SIG-M5 treated with dmso at 0.1 percent for 504 hours (cell line): Measurements from ENCODE around the gene HJURP.

Source experiments
- DNase-seq: peaks from one replicate; lab custom pipeline; 2025; ENCODE audit not compliant: unreplicated experiment; lab: John Stamatoyannopoulos, UW

HJURP gene

DNA sequence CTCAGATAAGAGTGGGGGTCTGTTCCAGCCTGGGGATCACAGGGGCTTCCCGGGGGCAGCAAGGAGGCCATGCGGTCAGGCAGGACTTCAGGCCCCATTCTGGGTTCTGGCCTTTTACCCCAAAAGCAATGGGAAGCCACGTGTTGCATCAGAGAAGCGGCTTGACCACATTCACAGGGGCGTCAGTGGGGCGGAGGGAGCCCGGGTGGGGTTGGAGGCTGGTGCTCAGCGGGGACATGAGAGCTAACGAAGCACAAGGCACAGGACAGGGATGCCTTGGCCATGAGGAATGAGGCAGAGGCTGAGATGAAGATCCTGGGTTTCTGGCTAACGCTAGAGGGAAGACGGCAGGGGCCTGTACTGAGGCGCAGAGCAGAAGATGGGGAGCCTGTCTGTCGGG, 6.1 kb downstream of the HJURP start:
- DNase-seq: no peak

DNA sequence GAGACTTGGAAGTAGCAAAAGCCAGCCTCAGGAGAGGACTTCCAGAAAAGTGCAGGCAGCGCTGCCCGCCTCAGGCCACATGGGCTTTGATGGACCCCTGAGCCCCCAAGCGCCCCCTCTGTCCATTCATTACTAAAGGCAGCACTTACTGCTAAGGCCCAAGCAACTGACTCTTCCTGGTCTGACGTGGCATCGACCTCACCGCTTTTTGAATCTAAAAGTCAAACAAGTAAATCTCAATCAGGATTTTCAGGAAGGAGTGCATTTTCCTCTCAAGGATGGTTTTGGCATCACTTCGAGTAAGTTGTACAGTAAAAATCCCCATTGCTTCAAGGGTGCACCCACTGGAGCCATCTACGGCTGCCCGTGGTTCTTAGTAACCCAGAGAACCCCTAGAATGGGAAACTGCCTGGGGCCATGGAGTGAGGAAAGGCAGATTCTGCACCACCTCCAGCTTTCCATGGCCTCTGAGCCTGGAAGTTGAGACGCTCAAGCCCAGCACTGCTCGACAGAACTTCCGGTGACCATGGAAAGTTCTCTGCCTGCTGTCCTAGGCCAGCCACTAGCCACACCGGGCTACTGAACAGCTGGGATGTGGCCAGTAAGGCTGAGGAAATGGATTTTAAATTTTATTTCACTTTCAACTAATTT, 7.0 kb downstream of the HJURP start:
- no peak for DNase-seq

DNA sequence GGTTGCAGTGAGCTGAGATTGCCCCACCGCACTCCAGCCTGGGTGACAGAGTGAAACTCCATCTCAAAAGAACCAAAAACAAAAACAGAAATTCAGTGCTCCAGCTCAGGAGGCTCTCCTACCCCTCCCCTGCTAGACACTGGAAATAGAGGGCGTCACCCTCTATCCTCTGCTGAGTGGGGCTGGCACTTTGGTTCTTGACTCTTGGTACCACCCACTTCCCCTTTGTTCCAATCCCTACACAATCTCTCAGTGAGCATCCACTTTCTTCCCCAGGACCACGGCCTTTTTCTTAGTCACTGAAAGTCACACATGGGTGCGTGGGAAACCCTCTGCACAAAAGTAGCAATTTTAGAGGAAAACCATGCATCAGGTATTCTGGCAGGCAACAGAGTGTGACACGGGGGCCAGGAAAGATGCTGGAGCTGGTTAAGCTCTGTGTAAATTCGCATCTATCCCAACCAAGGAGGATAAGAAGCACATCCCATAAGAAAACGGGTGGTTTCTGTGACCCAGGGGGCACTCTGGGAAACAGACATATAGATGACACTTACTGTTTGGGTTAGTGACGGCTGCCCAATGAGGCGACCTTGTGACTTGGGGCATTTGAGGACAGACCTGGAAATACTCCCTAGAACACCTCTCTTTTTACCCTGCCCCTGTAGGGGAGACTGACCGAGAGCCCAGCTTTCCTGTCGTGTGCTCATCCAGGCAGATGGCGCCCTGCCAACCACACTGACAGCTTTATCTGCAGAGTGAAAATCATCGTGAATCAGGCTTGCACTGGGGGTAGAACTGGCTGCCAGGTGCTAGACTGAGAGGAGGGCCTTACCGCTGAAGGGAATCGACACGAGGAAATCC, 7.7 kb downstream of the HJURP start:
- no peak for DNase-seq

DNA sequence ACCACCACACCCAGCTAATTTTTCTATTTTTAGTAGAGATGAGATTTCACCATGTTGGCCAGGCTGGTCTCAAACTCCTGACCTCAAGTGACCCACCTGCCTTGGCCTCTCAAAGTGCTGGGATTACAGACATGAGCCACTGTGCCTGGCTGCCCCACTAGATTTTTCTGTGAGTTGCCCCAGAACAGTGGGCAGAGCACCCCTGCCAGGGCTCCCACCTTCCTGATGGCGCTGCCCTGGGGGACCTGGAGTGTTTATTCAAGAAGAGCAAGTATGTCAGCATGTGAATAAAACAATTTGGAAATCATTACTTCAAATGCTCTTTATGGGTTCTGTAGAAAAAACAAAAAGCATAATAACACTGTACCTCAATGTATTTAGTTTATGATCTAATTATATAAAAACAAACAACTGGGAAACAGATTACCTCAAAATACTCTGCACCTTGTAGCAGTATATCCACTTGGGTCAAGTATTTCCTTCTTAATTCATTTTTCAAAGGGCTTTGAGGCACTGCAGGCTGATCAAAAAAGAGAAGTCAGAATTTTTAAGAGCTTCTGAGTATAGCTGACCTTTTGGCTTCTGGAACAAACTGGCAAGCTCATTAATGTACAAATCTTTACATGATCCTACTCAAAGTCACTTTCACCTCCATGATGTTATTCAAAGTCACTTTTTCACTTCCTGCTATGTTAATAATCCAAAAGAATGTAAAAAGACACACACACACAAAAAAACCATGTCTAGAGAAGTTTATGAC, 8.9 kb downstream of the HJURP start:
- DNase-seq: no peak

DNA sequence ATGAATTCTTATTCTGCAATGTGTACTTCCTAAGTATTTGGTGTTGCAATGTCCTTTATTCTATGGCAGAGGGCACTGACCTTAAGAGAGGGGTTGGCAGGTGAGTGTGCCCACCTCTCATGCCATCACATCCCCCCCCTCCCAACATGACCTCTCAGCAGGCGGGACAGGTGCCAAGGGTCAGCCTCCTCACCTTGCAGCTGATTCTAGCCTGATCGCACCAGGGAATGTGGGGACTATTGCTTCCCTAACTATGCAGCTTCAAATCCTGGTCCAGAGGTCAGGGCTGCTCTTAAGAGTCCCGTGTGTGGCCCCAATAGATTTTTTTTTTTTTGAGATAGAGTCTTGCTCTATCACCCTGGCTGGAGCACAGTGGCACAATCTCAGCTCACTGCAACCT, 9.5 kb downstream of the HJURP start:
- no peak for DNase-seq

DNA sequence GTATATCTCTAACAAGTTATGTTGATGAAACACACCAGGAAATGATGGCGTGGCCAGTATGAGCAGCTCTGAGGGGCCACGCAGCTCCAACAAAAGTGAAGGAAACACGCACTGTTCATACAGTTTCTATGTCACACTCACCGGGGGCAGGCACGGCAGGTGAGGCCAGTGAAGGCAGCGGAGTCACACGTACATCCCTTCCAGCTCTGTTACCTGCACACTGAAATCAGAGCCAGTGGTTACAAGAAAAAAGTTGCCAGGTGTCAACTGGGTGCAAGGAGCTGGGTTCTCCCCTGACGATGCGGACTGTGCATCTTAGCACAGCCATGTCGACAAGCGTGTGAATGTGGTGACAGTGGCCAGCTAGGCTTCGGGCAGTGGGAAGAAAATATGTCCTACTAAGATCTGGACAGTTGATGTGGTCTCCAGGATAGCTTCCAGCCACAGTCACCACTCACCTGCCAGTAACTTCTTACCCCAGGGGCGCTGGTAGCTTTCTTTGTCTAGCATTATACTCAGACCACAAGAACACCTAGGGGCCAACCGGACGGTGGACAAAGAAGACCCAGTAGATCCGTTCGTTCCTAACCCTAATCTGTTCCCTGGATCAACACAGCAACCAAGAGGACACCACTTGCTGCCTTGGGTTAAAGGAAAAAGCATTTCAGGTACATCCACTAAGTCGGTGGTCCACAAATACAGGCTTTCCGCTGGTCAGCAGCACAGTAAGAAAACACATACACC, 10.1 kb downstream of the HJURP start:
- no peak for DNase-seq

DNA sequence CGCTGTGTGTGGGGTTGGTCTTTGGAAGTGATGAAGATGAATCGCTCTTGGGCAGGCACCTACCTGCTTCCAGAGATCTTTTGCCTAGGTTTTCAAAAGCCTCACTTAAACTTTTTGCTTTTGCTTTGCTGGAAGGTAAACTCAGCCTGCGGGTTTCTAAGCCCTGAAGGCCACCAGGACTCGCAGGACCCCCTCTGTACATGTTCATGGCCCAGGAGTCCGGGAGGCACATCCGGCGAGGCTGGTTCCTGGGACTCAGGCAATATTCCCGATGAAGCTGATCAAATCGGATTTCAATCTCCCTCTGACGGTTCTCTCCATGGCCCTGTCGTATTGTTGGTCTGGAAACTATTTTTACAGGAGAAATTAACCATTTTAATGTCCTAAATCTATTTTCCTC, 13.2 kb downstream of the HJURP start:
- no peak for DNase-seq

DNA sequence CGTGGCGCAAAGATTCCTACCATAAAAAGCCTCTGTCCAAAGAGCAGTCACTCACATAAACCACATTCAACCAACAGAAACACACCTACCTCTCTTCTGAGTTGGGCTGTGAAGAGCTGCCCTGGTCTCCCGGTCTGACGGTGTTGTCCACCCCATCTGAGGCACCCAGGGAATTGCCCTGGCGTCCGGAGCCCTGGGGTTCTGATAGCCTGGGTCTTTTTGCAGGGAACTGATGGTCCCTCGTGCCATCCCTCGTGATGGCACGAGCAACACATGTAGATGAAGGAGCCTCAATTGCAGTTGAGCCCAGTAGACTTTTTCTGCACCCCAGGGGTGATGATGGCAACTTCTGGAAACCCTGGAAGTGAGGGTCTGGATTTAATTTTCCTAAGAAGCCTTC, 13.8 kb downstream of the HJURP start:
- DNase-seq: no peak

DNA sequence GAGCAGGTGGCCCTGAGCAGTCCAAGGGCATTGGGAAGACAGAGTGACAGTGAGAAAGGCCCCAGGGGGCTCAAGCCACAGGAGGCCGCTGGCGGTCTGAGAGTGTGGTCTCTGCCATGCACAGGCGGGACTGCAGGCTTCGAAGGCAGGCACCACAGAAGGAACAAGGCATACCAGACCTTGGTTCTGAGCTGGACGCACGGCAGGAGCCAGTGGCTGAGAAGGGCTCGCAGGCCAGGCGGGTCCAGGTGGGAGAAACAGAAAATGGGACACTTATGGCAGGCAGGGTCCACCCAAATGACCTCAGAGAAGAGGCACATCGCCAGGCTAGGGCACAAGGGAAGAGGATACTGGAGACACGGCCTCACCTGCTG, 14.9 kb downstream of the HJURP start:
- no peak for DNase-seq

DNA sequence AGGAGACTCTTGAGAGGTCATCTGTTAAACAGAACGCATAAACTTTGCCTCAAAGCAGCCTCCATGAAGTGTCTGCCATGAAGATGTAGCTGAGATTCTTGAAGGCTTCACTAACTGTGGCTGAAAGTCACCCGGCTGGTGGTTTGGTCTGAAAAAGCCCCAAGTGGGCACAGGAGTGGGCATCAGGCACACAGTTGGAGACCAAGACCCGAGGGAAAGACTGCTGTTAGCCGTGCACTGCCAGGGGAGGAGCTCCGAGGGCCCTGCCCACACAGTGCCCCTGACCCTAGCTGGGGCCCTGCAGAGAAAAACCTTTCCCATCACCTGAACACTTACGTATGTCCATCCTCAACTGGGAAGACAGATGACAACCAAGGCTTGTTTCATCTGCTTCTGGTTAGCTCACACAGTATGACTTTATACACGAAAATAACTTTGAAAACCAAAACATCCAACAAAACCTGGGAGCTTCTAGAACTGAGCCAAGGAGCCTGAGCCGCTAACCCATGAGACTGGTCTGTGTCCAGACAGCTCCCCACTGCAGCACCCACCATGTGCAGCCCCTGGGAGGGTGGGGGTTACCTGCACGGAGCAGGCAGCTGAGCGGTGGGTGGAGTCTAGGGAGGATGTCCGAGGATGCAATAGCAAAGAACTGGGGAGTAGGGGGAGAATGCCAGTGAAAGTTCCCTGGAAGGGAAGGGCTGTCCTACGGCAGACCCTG, 15.4 kb downstream of the HJURP start:
- no peak for DNase-seq

DNA sequence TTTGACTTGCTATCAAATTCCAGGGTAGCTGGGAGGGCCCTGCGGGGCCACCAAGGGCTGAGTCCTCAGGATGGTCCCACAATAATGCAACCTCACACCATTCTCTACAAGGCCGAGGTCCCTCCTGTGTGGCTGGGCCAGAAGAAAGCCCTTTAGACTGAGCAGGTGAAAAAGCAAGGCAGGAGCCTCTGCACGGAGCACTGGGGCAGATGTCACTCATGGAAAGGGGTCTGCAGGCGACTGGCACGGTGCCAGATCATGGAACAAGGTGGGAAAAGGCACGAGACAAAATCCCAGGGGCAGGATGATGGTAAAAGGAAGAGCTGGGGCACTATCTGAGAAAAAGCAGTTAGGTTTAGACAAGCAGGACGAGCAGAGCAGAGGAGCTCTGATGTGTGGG, 16.1 kb downstream of the HJURP start:
- no peak for DNase-seq

DNA sequence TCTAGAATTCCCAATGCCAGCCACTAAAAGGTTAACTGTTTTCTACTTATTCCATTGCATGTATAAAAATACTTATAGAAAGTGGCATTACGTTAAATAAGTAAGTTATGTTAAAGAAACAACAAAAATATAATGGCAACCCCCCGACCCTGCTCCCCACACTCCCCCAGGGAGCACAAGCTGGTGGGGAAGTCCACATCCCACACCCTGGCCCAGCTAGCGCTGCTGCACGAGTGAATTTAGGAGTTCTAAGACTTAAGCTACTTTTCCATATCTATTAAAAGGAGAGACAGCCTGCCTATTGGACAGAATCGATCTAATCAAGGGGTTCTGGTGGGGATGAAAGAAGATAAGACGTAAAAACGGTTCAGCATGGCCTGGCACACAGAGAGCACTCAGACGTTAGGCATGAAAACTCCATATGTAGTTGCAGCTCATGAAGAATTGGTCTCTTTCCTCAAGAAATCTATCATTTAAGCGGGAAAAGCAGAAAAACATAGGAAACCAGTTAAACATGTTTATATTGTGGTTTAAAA, 16.6 kb downstream of the HJURP start:
- no peak for DNase-seq

DNA sequence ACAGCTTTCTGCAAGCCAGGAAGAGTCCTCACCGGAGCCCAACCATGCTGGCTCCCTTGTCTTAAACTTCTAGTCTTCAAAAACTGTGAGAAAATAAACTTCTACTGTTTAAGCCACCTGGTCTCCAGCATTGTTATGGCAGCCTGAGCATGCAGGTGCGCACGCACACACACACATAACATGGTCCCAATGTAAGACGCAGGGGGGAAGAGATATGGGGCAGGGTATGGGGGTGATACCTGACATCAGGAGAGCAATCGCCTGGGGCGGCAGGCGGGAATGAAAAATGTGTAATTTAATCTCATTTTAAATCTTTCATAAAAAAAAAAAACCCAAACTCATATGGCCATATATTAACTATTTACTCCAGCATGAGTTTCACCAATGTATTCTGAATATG, 18.0 kb downstream of the HJURP start:
- DNase-seq: no peak

DNA sequence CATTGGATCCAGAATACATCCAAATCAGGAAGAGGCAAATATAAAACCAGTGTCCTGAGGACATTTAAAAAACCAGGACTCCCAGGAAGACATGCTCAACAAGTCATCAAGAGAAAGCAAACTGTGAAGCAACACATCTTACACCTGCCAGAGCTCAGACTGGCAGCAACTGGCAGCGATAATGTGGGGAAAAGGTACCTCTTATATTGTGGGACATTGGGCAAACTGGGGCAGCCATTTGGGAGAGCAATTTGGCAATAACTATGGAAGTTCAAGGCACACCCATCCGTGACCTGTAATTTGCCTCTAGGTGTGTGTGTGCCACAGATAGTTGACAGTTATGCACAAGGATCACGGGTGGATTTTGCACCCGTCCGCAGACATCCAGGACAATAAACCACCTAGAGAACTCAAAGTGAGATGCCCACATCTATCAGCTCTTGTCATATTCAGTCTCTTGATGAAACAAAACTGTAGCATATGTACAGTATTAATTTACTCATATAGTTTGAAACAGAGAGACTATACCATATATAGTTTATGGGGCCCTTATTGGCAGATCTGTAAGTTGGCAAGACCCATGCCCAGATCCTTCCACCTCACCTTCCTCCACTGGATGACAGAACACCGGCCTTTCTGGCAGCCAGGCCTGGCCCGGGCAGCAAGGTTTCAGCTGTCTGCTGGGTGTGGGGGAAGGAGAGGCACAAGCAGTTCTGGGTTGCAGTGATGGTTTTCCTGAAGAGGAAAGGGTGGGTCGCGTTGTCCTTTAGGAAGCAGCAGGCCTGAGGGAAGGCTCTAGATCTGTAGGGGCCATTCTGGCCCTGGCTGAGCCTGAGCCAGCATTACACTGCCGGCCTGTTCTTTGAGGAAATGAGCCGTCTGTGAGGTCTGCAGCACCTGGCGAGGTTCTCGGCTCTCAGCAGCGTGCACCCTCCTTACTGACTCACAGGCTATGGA, 18.8 kb downstream of the HJURP start:
- no peak for DNase-seq

DNA sequence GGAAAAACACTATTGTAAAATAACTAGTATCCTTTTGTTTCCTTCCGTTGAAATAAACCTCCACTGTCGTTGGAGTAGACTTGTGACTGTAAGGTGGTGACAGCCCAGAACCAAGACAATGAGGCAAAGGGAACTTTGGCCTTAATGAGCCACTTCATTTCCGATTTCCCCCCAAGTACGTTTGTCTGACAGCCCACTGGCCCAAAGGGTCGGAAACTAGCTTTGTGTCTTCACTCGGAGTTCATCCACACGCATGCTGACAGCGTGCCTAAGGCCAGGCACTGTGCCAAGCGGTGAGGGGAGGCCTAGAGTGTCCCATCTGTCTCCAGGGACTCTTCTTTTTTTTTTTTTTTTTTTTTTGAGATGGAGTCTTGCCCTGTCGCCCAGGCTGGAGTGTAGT, 21.0 kb downstream of the HJURP start:
- no peak for DNase-seq

DNA sequence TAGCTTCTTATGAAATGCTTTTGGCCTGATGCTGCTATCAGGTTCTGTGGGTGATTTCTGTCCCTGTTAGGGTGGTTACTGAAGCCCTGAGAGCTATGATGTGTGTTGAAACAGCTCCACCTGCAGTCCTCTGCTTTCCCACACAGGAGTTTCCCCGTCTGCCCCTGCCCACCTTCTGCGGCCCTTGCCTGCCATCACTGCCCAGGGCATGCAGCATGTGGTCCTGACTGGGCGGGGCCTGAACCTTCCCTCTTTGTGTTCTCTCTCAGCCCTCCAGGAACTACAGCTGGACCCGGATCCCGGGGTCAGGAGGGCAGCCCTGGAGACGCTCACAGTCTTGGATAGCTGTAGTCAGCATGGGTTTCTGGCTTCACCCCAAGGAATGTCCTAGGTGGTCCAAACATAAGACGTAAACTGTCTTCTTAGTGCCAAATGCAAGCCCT, 21.4 kb downstream of the HJURP start:
- peak; percentile 28 for DNase-seq

DNA sequence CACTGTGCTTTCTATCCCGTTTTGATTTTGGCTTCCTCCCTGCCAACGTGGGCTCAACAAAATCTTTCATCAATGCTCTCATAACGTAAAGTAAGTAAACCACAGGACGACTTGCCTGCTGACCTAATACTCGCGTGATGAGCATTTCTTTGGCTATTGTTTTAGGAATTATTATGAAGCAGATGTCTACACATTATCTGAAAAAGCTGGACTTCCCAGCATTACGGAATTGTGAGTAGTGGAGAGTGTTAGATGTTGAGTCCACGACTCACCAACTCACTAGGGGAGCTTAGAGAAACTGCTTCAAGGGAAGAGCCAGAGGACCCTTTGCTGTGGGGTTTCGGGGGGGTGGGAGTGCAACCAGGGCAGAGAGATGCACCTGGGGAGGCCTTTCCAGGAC, 21.9 kb downstream of the HJURP start:
- no peak for DNase-seq

DNA sequence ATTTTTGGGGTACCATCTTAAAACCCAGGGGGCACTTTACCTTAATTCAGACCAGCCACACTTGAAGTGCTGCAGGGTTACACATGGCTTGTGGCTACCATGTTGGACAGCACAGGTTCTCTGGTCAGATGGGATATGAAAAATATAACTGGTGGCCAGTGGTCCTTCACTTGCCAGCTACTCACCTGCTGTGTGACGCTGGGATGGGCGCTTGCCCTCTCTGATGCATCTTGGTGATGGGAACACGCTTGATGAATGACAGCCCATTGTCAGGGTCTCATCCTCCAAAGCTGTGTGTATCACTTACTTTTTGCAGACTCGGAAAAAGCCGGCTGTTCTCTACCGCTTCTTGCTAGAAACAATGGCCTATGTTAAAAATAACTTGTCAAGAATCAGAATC, 22.5 kb downstream of the HJURP start:
- DNase-seq: no peak

DNA sequence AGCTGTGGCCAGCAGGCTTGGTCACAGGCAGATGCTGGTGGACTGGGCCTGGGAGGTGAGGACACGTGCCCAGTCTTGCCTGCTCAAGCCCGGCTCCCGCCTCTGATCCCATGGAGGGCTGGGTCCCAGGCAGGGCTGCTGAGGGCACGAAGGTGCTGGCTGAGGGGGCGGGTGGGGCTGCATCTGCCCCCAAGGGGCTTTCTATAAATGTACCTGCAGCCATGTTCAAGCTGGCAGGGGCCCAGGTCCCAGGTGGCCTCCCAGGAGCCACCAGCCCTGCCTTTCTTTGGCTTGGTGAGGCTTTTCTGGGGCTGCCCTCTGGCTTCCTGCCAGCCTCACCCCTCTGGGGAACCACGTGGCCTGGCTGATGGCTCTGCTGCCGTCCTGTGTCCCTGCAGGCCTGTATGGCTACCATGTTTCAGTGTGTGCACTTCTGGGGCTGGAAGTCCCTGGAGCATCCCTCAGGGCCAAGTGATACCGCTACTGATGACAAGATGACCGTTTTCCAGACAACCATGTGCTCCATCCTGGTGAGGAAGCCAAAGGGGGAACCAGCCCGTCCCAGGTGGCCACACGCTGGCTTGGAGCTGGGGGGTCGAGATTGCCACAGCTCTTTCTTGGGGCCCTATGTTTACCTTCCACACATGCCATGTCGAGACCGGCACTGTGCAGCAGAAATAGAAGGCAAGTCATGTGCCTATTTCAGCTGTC, 23.2 kb downstream of the HJURP start:
- no peak for DNase-seq
